BE2C (cell line): Measurements from ENCODE around the gene TMEM259.

ENCODE experiments used
- DNase-seq: peaks from one replicate; pipeline ENCODE4 v3.0.0-alpha.2; 2020
- H3K27me3 ChIP-seq: fragments of 250-450 bp; sonication (Bioruptor Pico); 2 replicates; pipeline ENCODE4 v1.5.1; 2020; ENCODE audit warnings: mild to moderate bottlenecking
- H3K36me3 ChIP-seq: fragments of 250-450 bp; sonication (Bioruptor Pico); 2 replicates; pipeline ENCODE4 v1.5.1; 2020; ENCODE audit warnings: mild to moderate bottlenecking
- H3K4me1 ChIP-seq: fragments of 250-450 bp; sonication (Bioruptor Pico); 2 replicates; pipeline ENCODE4 v1.5.1; 2020
- H3K4me3 ChIP-seq: 2 replicates; pipeline ENCODE4 v1.5.1; 2011; ENCODE audit warnings: low read depth, low read length
- H3K9me3 ChIP-seq: fragments of 250-450 bp; sonication (Bioruptor Pico); 2 replicates; pipeline ENCODE4 v1.5.1; 2020
- CTCF ChIP-seq: IDR thresholded peaks from 2 replicates; pipeline ENCODE4 v1.5.1; 2012; ENCODE audit warnings: mild to moderate bottlenecking, low read depth, low read length

The TMEM259 gene

GRCh38 chr19:982567-983170, 38.3 kb downstream of the TMEM259 start:
- peak; percentile 52; the same call in 1 of the 2 replicates for TF ChIP-seq CTCF
- no peaks in the 10 kb centered on the region for H3K4me1 ChIP-seq
- H3K36me3 ChIP-seq: peaks cover 13% of the 10 kb centered on the region
- H3K27me3 ChIP-seq: no peaks in the 10 kb centered on the region
- peak overlapping the region; percentile 34 for H3K4me3 ChIP-seq
- H3K9me3 ChIP-seq: no peaks in the 10 kb centered on the region
- peak; percentile 84 for DNase-seq

GRCh38 chr19:980133-980998, 40.6 kb downstream of the TMEM259 start:
- DNase-seq: peak; percentile 16
- no peaks in the 10 kb centered on the region for H3K27me3 ChIP-seq
- H3K4me1 ChIP-seq: no peaks in the 10 kb centered on the region
- no peak for TF ChIP-seq CTCF
- no peaks in the 10 kb centered on the region; the same call in 1 of the 2 replicates for H3K36me3 ChIP-seq
- no peaks in the 10 kb centered on the region for H3K9me3 ChIP-seq
- H3K4me3 ChIP-seq: no peak overlapping the region

GRCh38 chr19:979318-979741, 41.6 kb downstream of the TMEM259 start:
- TF ChIP-seq CTCF: no peak
- Histone ChIP-seq H3K4me1 (no peaks in the 10 kb centered on the region), H3K36me3 (no peaks in the 10 kb centered on the region), H3K27me3 (no peaks in the 10 kb centered on the region), H3K9me3 (no peaks in the 10 kb centered on the region), H3K4me3 (no peak overlapping the region)
- DNase-seq: peak; percentile 9

- Histone ChIP-seq H3K4me3 (no peak overlapping the region), H3K4me1 (no peaks in the 10 kb centered on the region), H3K27me3 (no peaks in the 10 kb centered on the region), H3K9me3 (no peaks in the 10 kb centered on the region), H3K36me3 (no peaks in the 10 kb centered on the region)
- DNase-seq: peak; percentile 20
- no peak for TF ChIP-seq CTCF
These were observed 43.9 kb downstream of the TMEM259 start for GRCh38 chr19:977058-977464.

- Histone ChIP-seq H3K27me3 (no peaks in the 10 kb centered on the region), H3K4me3 (no peak overlapping the region), H3K36me3 (peaks cover 4% of the 10 kb centered on the region; the same call in 1 of the 2 replicates), H3K9me3 (no peaks in the 10 kb centered on the region), H3K4me1 (no peaks in the 10 kb centered on the region)
- DNase-seq: peak; percentile 46
- TF ChIP-seq CTCF: no peak
These were observed 44.4 kb downstream of the TMEM259 start for GRCh38 chr19:976476-976875.
